GM20000 (cell line): ENCODE results near the gene NR6A1.
"Not testable (repeated sequence)": the region's sequence is repeated elsewhere in the genome, so short reads cannot be mapped to it uniquely, and the experiment has no call there.

Experiments used
- DNase-seq: peaks from one replicate; pipeline ENCODE4 v3.0.0; 2012; ENCODE audit warnings: low spot score
- TF ChIP-seq, protein P1 (sequence below): IDR thresholded peaks from 2 replicates; pipeline ENCODE4 v1.5.1; 2012; ENCODE audit warnings: mild to moderate bottlenecking, control low read depth; ENCODE audit errors: extremely low read depth, missing control alignments

The NR6A1 gene

DNA sequence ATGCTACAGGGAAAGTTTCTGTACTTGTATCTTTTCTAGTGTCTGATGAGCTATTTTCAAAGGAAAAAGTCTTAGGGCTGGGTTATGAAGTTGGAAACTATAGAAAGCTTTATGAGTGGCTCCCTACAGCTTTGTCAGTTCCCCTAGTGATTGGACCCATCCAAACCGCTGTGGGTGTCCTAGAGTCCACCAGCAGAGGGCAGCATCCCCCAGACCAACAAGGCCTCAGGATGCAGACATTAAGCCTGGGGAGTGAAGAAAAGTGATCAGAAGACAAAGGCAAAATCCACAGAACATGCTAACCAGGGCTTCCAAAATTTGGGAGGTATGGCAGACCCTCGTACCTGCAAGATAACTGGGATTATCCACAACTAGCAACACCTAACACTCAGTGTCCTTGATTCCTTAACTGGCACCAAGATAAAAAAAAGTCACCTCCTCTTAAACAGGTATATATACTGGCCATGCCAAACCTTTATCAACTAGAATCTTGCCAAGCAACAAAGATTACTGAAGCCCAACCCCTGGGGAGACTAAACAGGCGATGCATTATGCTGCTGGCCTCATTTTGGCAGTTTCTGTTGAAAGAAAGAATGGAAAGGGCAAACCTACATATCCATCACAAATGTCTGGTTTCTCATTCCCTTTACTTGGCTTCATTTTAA lies 153.5 kb downstream of the NR6A1 start:
- peak; percentile 79 for DNase-seq
- TF ChIP-seq, protein P1, sequence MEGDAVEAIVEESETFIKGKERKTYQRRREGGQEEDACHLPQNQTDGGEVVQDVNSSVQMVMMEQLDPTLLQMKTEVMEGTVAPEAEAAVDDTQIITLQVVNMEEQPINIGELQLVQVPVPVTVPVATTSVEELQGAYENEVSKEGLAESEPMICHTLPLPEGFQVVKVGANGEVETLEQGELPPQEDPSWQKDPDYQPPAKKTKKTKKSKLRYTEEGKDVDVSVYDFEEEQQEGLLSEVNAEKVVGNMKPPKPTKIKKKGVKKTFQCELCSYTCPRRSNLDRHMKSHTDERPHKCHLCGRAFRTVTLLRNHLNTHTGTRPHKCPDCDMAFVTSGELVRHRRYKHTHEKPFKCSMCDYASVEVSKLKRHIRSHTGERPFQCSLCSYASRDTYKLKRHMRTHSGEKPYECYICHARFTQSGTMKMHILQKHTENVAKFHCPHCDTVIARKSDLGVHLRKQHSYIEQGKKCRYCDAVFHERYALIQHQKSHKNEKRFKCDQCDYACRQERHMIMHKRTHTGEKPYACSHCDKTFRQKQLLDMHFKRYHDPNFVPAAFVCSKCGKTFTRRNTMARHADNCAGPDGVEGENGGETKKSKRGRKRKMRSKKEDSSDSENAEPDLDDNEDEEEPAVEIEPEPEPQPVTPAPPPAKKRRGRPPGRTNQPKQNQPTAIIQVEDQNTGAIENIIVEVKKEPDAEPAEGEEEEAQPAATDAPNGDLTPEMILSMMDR, result peak; percentile 80

DNA sequence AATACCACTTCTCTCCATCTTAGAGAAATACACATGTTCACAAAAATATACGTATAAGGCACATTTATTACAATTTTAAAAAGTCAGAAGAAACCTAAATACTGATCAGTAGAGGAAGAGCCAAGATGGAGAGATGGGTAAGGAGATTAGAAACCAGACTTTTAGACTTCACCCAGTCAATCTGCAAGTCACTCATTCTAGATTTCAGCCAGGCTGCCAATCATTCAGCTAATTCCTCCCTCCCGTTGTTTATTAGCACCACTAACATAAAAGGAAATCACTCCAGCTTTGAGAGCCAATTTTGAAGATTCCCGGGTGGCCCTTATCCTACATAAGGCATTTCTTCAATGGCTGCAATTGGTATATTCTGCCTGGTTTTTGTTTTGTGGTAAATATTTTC lies 154.2 kb downstream of the NR6A1 start:
- DNase-seq, result no peak
- TF ChIP-seq, protein P1, result no peak

DNA sequence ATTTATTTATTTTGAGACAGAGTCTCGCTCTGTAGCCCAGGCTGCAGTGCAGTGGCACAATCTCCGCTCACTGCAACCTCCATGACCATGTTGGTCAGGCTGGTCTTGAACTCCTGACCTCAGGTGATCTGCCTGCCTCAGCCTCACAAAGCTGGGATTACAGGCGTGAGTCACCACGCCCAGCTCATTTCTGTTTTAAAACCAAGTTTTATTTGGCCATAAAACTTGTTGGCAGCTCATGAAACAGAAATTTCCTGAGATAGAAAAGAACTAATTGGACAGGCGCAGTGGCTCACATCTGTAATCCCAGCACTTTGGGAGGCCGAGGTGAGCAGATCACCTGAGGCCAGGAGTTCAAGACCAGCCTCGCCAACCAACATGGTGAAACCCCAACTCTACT lies 155.3 kb downstream of the NR6A1 start:
- DNase-seq, result not testable (repeated sequence)

DNA sequence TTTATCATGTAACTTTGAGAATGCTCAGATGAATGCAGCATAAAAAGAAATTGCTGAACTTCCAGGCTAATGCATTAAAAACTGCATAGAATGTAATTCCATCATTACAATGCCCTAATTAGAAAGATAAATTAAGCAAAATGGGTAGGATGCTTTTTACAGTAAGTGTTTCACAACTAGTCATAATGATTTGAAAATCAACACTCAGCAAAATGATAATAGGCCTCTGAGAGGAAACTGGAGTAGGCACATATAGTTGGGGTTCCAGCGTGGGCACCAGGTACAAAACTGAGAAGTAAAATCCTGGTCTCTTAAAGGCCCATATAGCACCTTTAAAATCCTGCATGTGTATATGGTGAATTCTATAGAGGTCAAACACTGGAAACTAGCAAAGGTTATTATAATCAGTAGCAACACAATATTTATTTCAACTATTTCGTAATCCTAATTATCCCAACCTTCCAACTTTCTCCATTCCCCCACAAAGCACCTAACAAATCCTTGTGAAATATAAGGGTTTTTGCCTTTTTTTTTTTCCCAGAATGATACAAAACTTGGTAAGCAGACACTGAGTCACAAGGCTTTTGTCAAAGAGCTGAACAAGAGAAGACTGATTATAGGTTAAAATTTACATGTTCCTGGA lies 155.9 kb downstream of the NR6A1 start:
- no peak for DNase-seq
- TF ChIP-seq, protein P1, result no peak

DNA sequence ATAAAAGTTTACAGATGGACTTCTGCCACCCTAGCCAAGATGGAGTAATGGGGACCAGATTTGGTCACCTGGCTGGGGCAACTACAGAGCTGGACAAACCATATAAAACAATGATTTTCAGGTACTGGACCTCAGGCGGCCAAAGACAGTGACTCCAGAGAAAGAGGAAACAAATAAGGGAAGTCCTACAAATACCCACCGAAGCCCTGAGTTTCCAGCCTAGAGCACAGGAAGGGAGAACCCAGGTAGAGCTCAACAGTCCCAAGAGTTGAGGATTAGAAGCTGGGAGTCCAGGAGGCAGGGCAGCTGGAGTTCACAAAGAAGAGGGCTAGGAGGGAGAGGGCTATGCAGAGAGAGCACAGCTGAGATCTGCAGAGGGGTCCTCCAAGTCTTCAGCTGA lies 157.3 kb downstream of the NR6A1 start:
- TF ChIP-seq, protein P1, result no peak
- DNase-seq, result no peak

DNA sequence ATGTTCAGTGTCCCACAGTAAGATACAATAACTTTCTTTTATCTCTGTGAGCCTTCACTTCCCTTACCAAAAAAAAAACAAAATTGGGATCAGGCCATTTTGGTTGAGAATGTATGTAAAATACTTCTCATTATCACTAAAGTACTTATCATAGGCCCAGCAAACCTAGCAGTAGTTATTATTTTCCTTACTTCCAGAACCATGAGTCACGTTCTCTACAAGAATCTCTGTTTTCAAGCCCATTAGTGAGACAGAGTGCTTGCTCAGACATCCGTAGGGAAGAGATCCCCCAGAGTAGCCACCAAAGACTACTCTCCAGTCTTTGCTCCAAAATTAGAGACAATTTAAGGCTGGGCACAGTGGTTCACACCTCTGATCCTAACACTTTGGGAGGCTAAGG lies 160.0 kb downstream of the NR6A1 start:
- TF ChIP-seq, protein P1, result no peak
- DNase-seq, result no peak

DNA sequence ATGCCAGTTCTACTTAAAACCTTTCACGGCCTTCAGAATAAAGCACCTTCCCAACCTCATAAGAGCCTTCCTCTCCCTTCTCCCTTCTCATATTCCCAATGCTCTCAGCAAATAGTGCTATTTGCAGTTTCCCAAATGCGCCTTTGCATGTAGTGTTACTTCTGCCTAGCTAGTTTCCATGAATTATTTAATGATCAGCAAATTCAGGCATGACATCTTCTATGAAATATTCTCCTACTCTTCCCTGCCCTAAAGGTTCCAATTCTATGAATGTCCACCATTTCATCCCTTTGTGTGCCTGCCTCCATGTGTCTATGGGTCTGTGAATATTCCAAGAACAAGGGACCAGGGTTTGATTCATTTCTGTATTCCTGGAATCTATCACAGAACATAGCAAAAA lies 165.1 kb downstream of the NR6A1 start:
- TF ChIP-seq, protein P1, result no peak
- no peak for DNase-seq

DNA sequence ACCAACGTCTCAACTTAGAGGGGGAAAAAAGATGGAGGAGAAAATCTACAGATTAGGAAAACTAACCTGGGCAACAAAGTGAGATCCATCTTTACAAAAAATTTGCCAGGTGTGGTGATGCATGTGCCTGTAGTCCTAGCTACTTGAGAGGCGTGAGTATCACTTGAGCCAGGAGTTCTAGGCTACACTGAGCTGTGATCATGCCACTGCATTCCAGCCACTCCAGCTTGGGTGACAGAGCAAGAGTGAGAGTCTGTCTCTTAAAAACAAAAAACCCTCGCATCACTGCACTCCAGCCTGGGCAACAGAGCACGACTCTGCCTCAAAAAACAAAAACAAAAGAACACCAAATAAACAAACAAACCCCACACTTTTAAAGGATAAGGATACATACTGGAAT lies 165.9 kb downstream of the NR6A1 start:
- TF ChIP-seq, protein P1, result no peak
- no peak for DNase-seq
